Progenitor cell of endocrine pancreas (in vitro differentiated cells): ENCODE data around the gene LIPG. TPM values are rescaled to one million over a fixed set of nuclear protein-coding genes. Genes with fewer than 3 reads are reported as not detected.

Experiments used
- DNase-seq: peaks from one replicate; pipeline ENCODE4 v3.0.0; 2021; ENCODE audit warnings: low spot score; ENCODE audit not compliant: unreplicated experiment
- H3K27ac Mint-ChIP-seq: 2 replicates; pipeline ENCODE4 v1.8.0; 2021; ENCODE audit warnings: mild to moderate bottlenecking, moderate library complexity, mixed read lengths
- H3K27me3 Mint-ChIP-seq: 2 replicates; pipeline ENCODE4 v1.8.0; 2021; ENCODE audit warnings: mixed read lengths
- H3K36me3 Mint-ChIP-seq: 2 replicates; pipeline ENCODE4 v1.8.0; 2022; ENCODE audit warnings: mixed read lengths; ENCODE audit not compliant: insufficient read depth
- H3K4me1 Mint-ChIP-seq: 2 replicates; pipeline ENCODE4 v1.8.0; 2021; ENCODE audit warnings: low read depth, mixed read lengths
- H3K4me3 Mint-ChIP-seq: 2 replicates; pipeline ENCODE4 v1.8.0; 2021; ENCODE audit warnings: low read depth, mild to moderate bottlenecking, moderate library complexity, mixed read lengths
- H3K9me3 Mint-ChIP-seq: 2 replicates; pipeline ENCODE4 v1.8.0; 2021; ENCODE audit warnings: low read depth, mixed read lengths
- total RNA-seq: library from RNA; stranded (reverse); gene quantifications from 2 replicates; pipeline ENCODE4 v1.2.1, GENCODE V29; 2021
- TF ChIP-seq, protein P1 (sequence below): fragments of 200-600 bp; sonication (generic); IDR thresholded peaks from one replicate; pipeline ENCODE4 v1.5.0; 2021; ENCODE audit warnings: antibody characterized with exemption, mild to moderate bottlenecking; ENCODE audit not compliant: unreplicated experiment

The LIPG gene
- total RNA-seq, 1 donor from 2014 or later = 34.4 TPM

DNA sequence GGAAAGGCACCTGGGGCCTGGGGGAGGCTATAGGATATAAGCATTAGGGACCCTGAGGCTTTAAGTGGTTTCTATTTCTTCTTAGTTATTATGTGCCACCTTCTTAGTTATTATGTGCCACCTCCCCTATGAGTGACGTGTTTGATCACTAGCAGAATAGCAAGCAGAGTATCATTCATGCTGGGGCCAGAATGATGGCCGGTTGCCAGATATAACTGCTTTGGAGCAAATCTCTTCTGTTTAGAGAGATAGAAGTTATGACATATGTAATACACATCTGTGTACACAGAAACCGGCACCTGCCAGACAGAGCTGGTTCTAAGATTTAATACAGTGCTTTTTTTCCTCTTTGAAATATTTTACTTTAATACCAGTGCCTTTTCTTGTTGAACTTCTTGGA lies 29.4 kb downstream of the LIPG start:
- DNase-seq = no peak
- Mint-ChIP-seq H3K4me1 (peaks cover 5% of the 10 kb centered on the region), H3K4me3 (no peak overlapping the region), H3K9me3 (no peaks in the 10 kb centered on the region), H3K27me3 (no peaks in the 10 kb centered on the region), H3K27ac (no peak overlapping the region), H3K36me3 (peaks cover 22% of the 10 kb centered on the region)
- TF ChIP-seq, protein P1, sequence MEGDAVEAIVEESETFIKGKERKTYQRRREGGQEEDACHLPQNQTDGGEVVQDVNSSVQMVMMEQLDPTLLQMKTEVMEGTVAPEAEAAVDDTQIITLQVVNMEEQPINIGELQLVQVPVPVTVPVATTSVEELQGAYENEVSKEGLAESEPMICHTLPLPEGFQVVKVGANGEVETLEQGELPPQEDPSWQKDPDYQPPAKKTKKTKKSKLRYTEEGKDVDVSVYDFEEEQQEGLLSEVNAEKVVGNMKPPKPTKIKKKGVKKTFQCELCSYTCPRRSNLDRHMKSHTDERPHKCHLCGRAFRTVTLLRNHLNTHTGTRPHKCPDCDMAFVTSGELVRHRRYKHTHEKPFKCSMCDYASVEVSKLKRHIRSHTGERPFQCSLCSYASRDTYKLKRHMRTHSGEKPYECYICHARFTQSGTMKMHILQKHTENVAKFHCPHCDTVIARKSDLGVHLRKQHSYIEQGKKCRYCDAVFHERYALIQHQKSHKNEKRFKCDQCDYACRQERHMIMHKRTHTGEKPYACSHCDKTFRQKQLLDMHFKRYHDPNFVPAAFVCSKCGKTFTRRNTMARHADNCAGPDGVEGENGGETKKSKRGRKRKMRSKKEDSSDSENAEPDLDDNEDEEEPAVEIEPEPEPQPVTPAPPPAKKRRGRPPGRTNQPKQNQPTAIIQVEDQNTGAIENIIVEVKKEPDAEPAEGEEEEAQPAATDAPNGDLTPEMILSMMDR = no peak

DNA sequence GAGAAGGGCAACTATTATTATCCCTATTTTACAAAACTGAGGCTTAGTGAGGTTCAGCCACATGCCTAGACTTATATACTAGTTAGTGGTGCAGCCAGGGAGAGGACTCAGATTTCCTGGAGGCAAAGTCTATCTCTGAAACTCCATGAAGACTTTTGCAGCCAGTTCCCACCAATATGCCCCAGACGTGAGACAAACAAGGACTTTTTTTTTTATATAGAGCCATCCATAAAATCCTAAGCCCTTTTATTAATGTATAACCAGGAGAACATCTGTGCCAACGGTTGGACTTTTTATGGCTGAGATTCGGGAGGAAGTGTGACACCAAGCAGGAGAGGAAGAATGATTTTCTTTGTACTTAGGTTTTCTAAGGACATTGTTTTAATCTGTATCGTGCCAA lies 29.9 kb downstream of the LIPG start:
- TF ChIP-seq, protein P1 = no peak
- Mint-ChIP-seq H3K9me3 (no peaks in the 10 kb centered on the region), H3K27me3 (no peaks in the 10 kb centered on the region), H3K36me3 (peaks cover 21% of the 10 kb centered on the region), H3K4me3 (no peak overlapping the region), H3K4me1 (peaks cover 7% of the 10 kb centered on the region), H3K27ac (peak overlapping the region; percentile 15)
- DNase-seq = no peak

DNA sequence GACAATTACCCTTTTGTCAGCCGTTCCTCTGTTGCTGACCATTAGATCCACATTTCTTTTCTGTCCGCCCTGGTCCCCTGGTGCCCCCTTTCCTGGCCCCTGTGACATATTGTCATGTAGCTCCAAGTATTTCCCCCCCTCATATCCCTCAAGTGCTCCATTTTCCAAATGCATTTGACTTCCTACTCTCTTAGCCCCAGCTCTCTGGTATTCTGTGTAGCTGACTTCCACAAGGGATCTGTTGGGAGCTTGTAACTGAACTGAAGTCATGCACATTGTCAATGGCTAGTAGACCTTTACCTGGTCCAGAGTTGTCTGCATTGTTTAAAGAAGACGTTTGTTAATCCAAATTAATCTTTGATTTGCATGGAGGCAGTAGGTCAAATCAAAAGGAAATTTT lies 34.8 kb downstream of the LIPG start:
- peaks cover 5% of the 10 kb centered on the region for H3K36me3 Mint-ChIP-seq

DNA sequence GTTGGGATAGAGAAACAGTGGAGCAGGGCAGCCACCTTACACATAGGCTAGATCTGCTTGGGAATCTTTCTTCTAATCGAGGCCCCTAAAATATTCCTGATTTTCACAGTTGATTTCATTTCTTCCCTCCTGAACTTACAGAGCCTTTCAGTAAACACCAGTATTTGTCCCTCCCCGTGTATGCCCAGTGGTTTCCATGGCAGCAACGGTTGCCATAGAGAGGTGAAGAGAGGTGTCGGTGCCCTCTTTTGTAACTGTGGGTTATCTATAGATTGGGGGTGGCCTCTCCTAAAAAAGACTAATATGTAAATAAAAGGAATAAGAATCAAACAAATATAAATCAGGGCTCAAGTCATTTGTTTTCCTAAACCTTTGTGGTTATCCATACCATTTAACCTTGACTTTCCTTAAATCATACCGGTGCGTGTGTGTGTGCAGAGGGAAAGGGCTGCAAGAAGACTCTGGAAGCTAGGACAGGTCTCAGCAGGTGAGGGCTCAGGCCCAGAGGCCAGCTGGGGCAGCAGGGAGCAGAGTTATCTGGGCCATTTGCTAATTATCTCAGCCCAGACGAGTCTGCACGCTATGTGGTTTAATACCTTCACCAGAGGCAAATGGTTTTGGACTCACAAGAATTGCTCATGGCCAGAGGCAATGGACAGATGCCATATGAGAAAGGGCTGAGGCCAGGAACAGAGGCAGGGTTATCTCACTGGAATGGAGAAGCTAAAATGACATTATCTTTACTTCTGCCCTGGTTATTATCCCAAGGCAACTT lies 35.5 kb downstream of the LIPG start:
- Mint-ChIP-seq H3K36me3 (peaks cover 5% of the 10 kb centered on the region), H3K9me3 (peaks cover 6% of the 10 kb centered on the region), H3K4me3 (no peak overlapping the region), H3K27me3 (no peaks in the 10 kb centered on the region), H3K27ac (peak overlapping the region; percentile 43), H3K4me1 (peaks cover 29% of the 10 kb centered on the region)
- no peak for DNase-seq
- TF ChIP-seq, protein P1 = no peak

More for the DNA sequence above, 34.8 kb downstream of the LIPG start:
- peak overlapping the region; percentile 43 for H3K27ac Mint-ChIP-seq
- H3K4me1 Mint-ChIP-seq = peaks cover 29% of the 10 kb centered on the region
- H3K9me3 Mint-ChIP-seq = peaks cover 6% of the 10 kb centered on the region
- TF ChIP-seq, protein P1 = no peak
- peak overlapping the region; percentile 27 for H3K4me3 Mint-ChIP-seq
- DNase-seq = no peak
- no peaks in the 10 kb centered on the region for H3K27me3 Mint-ChIP-seq

DNA sequence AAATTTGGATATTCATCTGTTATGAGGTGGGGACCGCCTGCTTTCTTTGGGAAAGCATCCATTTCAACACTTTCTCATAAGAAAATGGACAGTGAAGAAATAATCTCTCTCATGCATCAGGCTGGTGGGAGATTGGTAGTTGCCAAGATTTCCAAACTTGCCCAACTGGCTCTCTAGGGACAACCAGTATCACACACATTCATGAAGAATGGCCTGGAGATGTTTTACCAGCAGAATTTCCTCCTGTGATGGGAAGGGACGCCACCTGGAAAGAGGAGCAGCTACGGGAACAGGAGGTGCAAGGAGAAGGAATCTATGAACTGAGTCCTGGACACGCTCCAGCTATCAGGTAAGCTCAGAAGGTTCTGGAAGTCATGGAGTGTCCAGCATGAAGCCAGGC lies 39.4 kb downstream of the LIPG start:
- H3K4me3 Mint-ChIP-seq = no peak overlapping the region

More for the DNA sequence above, 39.4 kb downstream of the LIPG start:
- Mint-ChIP-seq H3K27ac (no peak overlapping the region), H3K36me3 (no peaks in the 10 kb centered on the region), H3K27me3 (no peaks in the 10 kb centered on the region), H3K4me1 (peaks cover 39% of the 10 kb centered on the region), H3K9me3 (peaks cover 13% of the 10 kb centered on the region)
- TF ChIP-seq, protein P1 = no peak
- DNase-seq = no peak
